Hepatocyte (in vitro differentiated cells): ENCODE measurements around the gene HLA-DMB.

Experiments used
- EZH2 ChIP-seq: fragments of 200-600 bp; sonication (generic); IDR thresholded peaks from 2 replicates; pipeline ENCODE4 v1.6.1; 2016; ENCODE audit warnings: antibody characterized with exemption, mild to moderate bottlenecking, borderline replicate concordance
- EZH2phosphoT487 ChIP-seq: fragments of 200-600 bp; sonication (generic); IDR thresholded peaks from one replicate; pipeline ENCODE4 v1.6.1; 2018; ENCODE audit warnings: antibody characterized with exemption, mild to moderate bottlenecking, low read depth, moderate library complexity; ENCODE audit not compliant: unreplicated experiment, severe bottlenecking
- TF ChIP-seq, protein P1 (sequence below): fragments of 200-600 bp; sonication (generic); IDR thresholded peaks from 2 replicates; pipeline ENCODE4 v1.5.1; 2016; ENCODE audit warnings: antibody characterized with exemption, mild to moderate bottlenecking; ENCODE audit not compliant: poor library complexity

DNA sequence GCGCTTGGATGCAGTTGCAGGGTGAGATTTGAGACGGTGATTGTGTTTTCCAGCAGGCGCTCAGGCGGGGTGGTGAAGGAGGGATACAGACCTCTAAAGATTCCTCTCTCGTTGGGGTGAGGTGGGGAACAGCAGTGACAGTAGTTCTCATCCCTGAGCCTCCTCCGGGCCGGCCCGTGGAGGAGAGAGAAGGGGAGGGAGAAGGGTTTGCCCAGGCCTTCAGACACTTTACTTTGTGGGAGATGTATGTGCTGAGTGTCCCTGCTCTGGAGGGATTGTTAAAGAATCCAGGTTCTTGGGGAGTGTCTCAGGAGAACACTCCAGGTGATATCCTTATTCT is 45.9 kb downstream of the HLA-DMB start:
- TF ChIP-seq, protein P1, sequence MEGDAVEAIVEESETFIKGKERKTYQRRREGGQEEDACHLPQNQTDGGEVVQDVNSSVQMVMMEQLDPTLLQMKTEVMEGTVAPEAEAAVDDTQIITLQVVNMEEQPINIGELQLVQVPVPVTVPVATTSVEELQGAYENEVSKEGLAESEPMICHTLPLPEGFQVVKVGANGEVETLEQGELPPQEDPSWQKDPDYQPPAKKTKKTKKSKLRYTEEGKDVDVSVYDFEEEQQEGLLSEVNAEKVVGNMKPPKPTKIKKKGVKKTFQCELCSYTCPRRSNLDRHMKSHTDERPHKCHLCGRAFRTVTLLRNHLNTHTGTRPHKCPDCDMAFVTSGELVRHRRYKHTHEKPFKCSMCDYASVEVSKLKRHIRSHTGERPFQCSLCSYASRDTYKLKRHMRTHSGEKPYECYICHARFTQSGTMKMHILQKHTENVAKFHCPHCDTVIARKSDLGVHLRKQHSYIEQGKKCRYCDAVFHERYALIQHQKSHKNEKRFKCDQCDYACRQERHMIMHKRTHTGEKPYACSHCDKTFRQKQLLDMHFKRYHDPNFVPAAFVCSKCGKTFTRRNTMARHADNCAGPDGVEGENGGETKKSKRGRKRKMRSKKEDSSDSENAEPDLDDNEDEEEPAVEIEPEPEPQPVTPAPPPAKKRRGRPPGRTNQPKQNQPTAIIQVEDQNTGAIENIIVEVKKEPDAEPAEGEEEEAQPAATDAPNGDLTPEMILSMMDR, result peak; percentile 1
- TF ChIP-seq EZH2 (no peak), EZH2phosphoT487 (no peak)
